Liver (tissue), 9 donors: ENCODE results near the gene NR4A3. TPM values are rescaled to one million over a fixed set of nuclear protein-coding genes. Genes with fewer than 3 reads are reported as not detected.

Source experiments
- DNase-seq: peaks from one replicate; pipeline ENCODE4 v3.0.0-alpha.2; 2017; ENCODE audit warnings: low spot score
- H3K27ac ChIP-seq, 2 donors: one replicate each; pipeline ENCODE4 v1.7.0; 2013; ENCODE audit warnings: inconsistent platforms in 2 of 2, low read length in 2 of 2, control low read depth in 1 of 2, low read depth in 1 of 2, mild to moderate bottlenecking in 1 of 2
- H3K27me3 ChIP-seq, 4 donors: one replicate each; pipeline versions ENCODE4 v1.6.1 to v1.7.0; 2013; ENCODE audit warnings: low read length in 3 of 4, inconsistent platforms in 1 of 4, mild to moderate bottlenecking in 1 of 4, moderate library complexity in 1 of 4; ENCODE audit not compliant: control insufficient read depth in 4 of 4, insufficient read depth in 4 of 4
- H3K36me3 ChIP-seq, 4 donors: one replicate each; pipeline versions ENCODE4 v1.6.1 to v1.7.0; 2013; ENCODE audit warnings: low read length in 3 of 4, mild to moderate bottlenecking in 3 of 4, low read depth in 1 of 4, moderate library complexity in 1 of 4; ENCODE audit not compliant: control insufficient read depth in 4 of 4, insufficient read depth in 3 of 4
- H3K4me1 ChIP-seq, 4 donors: one replicate each; pipeline versions ENCODE4 v1.6.1 to v1.7.0; 2013; ENCODE audit warnings: low read length in 3 of 4, mild to moderate bottlenecking in 3 of 4, moderate library complexity in 1 of 4; ENCODE audit not compliant: control insufficient read depth in 4 of 4, insufficient read depth in 4 of 4
- H3K4me3 ChIP-seq, 3 donors: one replicate each; pipeline versions ENCODE4 v1.6.1 to v1.7.0; 2013; ENCODE audit warnings: low read length in 3 of 3, control low read depth in 1 of 3, low read depth in 1 of 3, mild to moderate bottlenecking in 1 of 3
- H3K9ac ChIP-seq, 2 donors: one replicate each; pipeline ENCODE4 v1.7.0; 2013; ENCODE audit warnings: low read length in 2 of 2, mild to moderate bottlenecking in 2 of 2, moderate library complexity in 2 of 2, control low read depth in 1 of 2, low read depth in 1 of 2
- H3K9me3 ChIP-seq, 4 donors: one replicate each; pipeline versions ENCODE4 v1.6.1 to v1.7.0; 2013; ENCODE audit warnings: low read length in 3 of 4; ENCODE audit not compliant: control insufficient read depth in 4 of 4
- ATF3 ChIP-seq: IDR thresholded peaks from 2 replicates; pipeline ENCODE4 v1.6.1; 2016; ENCODE audit warnings: antibody characterized with exemption
- EGR1 ChIP-seq, 2 donors: IDR thresholded peaks; 2 replicates each; pipeline ENCODE4 v1.6.1; 2016 to 2018; ENCODE audit warnings: antibody characterized with exemption in 2 of 2, low read depth in 2 of 2
- FOXA1 ChIP-seq: IDR thresholded peaks from 2 replicates; pipeline ENCODE4 v1.6.1; 2016; ENCODE audit warnings: antibody characterized with exemption
- FOXA2 ChIP-seq: IDR thresholded peaks from 2 replicates; pipeline ENCODE4 v1.6.1; 2016; ENCODE audit warnings: antibody characterized with exemption
- GABPA ChIP-seq, 2 donors: IDR thresholded peaks in 1 of 2; conservative IDR thresholded peaks in 1 of 2; 2 replicates each; pipeline ENCODE4 v1.6.1; 2016; ENCODE audit warnings: antibody characterized with exemption in 2 of 2, mild to moderate bottlenecking in 1 of 2, moderate library complexity in 1 of 2
- HNF4A ChIP-seq, 2 donors: conservative IDR thresholded peaks; 2 replicates each; pipeline ENCODE4 v1.6.1; 2016; ENCODE audit warnings: antibody characterized with exemption in 2 of 2, mild to moderate bottlenecking in 2 of 2
- HNF4G ChIP-seq: IDR thresholded peaks from 2 replicates; pipeline ENCODE4 v1.6.1; 2016; ENCODE audit warnings: antibody characterized with exemption
- JUND ChIP-seq, 2 donors: IDR thresholded peaks; 2 replicates each; pipeline ENCODE4 v1.6.1; 2016; ENCODE audit warnings: antibody characterized with exemption in 2 of 2
- NR2F2 ChIP-seq: IDR thresholded peaks from 2 replicates; pipeline ENCODE4 v1.6.1; 2016; ENCODE audit warnings: antibody characterized with exemption
- RAD21 ChIP-seq, 2 donors: IDR thresholded peaks; 2 replicates each; pipeline ENCODE4 v1.6.1; 2016; ENCODE audit warnings: antibody characterized with exemption in 2 of 2, mild to moderate bottlenecking in 2 of 2
- RXRA ChIP-seq, 2 donors: IDR thresholded peaks; 2 replicates each; pipeline ENCODE4 v1.6.1; 2017 to 2018; ENCODE audit warnings: antibody characterized with exemption in 2 of 2, mild to moderate bottlenecking in 1 of 2
- SP1 ChIP-seq: IDR thresholded peaks from 2 replicates; pipeline ENCODE4 v1.6.1; 2018; ENCODE audit warnings: antibody characterized with exemption, mild to moderate bottlenecking
- TAF1 ChIP-seq: conservative IDR thresholded peaks from 2 replicates; pipeline ENCODE4 v1.6.1; 2016; ENCODE audit warnings: antibody characterized with exemption, mild to moderate bottlenecking
- YY1 ChIP-seq: IDR thresholded peaks from 2 replicates; pipeline ENCODE4 v1.6.1; 2016; ENCODE audit warnings: antibody characterized with exemption, mild to moderate bottlenecking
- ZBTB33 ChIP-seq: IDR thresholded peaks from 2 replicates; pipeline ENCODE4 v1.6.1; 2016; ENCODE audit warnings: antibody characterized with exemption
- WGBS: extraction: QIAGEN DNeasy Blood & Tissue Kit; methylation state at CpG from one replicate; pipeline ENCODE4 v1.1.7; 2013; 5-methylcytosine and 5-hydroxymethylcytosine counted together
- polyA plus RNA-seq, 2 donors: library from polyadenylated mRNA; stranded (reverse) in 1 of 2; unstranded in 1 of 2; fragments of 200-250 nt in 1 of 2; fragments of >200 nt in 1 of 2; fragmentation: Nextera tagmentation in 1 of 2; extraction: Ambion mirVana in 1 of 2; gene quantifications; one replicate each; pipeline versions ENCODE4 v1.2.1 to v1.2.3, GENCODE V29; 2013 to 2015
- total RNA-seq, 2 donors: library from RNA; depleted of rRNA; stranded (reverse); fragments of >200 nt; gene quantifications; one replicate each; pipeline ENCODE4 v1.2.3, GENCODE V29; 2014
- TF ChIP-seq, protein P1 (sequence below): IDR thresholded peaks from 2 replicates; pipeline ENCODE4 v1.6.1; 2016; ENCODE audit warnings: antibody characterized with exemption, mild to moderate bottlenecking
- TF ChIP-seq, protein P2 (sequence below): IDR thresholded peaks from 2 replicates; pipeline ENCODE4 v1.6.1; 2016; ENCODE audit warnings: antibody characterized with exemption
- TF ChIP-seq, protein P3 (sequence below): fragments of 150-350 bp; IDR thresholded peaks from 2 replicates; pipeline ENCODE4 v1.5.1; 2017; ENCODE audit warnings: improper control_type of control experiment, low read depth, low read length; ENCODE audit not compliant: missing input control
- donor health status: healthy.
- donor health status: healthy.
- donor health status: healthy.
- donor health status: healthy.
- donor health status: healthy.

The NR4A3 gene
- total and polyA plus RNA-seq, 4 donors: 0.02 to 0.14 (median 0.09) TPM

DNA sequence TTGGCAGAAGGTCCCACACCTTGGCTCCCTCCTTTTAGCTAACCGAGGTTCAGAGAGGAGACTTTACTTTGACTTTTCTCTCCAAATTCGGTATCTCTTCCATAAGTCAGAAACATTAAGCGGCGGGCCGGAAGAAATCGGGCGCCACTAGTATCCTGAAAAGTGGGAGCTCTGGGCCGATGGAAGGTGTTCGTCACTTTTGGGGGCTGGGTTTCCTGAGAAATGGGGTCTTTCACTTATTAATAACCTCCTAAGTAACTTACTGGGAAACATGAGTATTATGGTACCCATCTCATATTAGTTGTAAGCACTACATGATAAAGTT, 85.5 kb downstream of the NR4A3 start:
- H3K27me3 ChIP-seq: no peaks in the 10 kb centered on the region
- TF ChIP-seq YY1: peak; percentile 6
- TF ChIP-seq, protein P1, sequence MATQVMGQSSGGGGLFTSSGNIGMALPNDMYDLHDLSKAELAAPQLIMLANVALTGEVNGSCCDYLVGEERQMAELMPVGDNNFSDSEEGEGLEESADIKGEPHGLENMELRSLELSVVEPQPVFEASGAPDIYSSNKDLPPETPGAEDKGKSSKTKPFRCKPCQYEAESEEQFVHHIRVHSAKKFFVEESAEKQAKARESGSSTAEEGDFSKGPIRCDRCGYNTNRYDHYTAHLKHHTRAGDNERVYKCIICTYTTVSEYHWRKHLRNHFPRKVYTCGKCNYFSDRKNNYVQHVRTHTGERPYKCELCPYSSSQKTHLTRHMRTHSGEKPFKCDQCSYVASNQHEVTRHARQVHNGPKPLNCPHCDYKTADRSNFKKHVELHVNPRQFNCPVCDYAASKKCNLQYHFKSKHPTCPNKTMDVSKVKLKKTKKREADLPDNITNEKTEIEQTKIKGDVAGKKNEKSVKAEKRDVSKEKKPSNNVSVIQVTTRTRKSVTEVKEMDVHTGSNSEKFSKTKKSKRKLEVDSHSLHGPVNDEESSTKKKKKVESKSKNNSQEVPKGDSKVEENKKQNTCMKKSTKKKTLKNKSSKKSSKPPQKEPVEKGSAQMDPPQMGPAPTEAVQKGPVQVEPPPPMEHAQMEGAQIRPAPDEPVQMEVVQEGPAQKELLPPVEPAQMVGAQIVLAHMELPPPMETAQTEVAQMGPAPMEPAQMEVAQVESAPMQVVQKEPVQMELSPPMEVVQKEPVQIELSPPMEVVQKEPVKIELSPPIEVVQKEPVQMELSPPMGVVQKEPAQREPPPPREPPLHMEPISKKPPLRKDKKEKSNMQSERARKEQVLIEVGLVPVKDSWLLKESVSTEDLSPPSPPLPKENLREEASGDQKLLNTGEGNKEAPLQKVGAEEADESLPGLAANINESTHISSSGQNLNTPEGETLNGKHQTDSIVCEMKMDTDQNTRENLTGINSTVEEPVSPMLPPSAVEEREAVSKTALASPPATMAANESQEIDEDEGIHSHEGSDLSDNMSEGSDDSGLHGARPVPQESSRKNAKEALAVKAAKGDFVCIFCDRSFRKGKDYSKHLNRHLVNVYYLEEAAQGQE: no peak
- H3K36me3 ChIP-seq: no peaks in the 10 kb centered on the region
- H3K9ac ChIP-seq: peak overlapping the region; percentile 87 to 92
- no peak for DNase-seq
- WGBS: 3% methylated on average over 9 of the region's 9 CpGs
- H3K27ac ChIP-seq: peak overlapping the region; percentile 98 to 99
- H3K9me3 ChIP-seq: no peaks in the 10 kb centered on the region
- peaks cover 3 to 18% (median 14%) of the 10 kb centered on the region in 4 donors for H3K4me1 ChIP-seq
- H3K4me3 ChIP-seq: peak overlapping the region; percentile 64 to 98 (median 75)

DNA sequence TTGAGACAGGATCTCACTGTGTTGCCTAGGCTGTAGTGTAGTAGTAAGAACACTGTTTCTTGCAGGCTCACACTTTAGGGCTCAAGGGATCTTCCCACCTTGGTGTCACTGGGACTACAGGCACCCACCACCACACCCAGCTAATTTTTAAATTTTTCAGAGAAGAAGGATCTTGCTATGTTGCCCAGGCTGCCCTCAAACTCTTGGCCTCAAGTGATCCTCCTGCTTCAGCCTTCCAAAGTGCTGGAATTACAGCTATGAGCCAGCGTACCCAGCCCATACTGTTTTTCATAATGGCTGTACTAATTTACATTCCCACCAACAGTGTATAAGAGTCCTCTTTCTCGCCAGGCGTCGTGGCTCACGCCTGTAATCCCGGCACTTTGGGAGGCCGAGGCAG, 89.9 kb downstream of the NR4A3 start:
- TF ChIP-seq SP1 (no peak), EGR1 (IDR thresholded peaks at IDR 0.05; ENCODE audit: low read depth in 2 of 2) (no peak), YY1 (no peak), ZBTB33 (no peak), JUND (IDR thresholded peaks at IDR 0.05) (no peak), NR2F2 (no peak), RAD21 (IDR thresholded peaks at IDR 0.05) (no peak), ATF3 (no peak), TAF1 (no peak), HNF4A (conservative IDR thresholded peaks at IDR 0.05) (no peak), FOXA2 (no peak), HNF4G (no peak), FOXA1 (no peak), GABPA (IDR thresholded peaks at IDR 0.05 in 1 of 2, conservative IDR thresholded peaks at IDR 0.05 in 1 of 2) (no peak), RXRA (IDR thresholded peaks at IDR 0.05) (no peak)
- TF ChIP-seq, protein P2, sequence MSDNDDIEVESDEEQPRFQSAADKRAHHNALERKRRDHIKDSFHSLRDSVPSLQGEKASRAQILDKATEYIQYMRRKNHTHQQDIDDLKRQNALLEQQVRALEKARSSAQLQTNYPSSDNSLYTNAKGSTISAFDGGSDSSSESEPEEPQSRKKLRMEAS: no peak
- TF ChIP-seq, protein P3, sequence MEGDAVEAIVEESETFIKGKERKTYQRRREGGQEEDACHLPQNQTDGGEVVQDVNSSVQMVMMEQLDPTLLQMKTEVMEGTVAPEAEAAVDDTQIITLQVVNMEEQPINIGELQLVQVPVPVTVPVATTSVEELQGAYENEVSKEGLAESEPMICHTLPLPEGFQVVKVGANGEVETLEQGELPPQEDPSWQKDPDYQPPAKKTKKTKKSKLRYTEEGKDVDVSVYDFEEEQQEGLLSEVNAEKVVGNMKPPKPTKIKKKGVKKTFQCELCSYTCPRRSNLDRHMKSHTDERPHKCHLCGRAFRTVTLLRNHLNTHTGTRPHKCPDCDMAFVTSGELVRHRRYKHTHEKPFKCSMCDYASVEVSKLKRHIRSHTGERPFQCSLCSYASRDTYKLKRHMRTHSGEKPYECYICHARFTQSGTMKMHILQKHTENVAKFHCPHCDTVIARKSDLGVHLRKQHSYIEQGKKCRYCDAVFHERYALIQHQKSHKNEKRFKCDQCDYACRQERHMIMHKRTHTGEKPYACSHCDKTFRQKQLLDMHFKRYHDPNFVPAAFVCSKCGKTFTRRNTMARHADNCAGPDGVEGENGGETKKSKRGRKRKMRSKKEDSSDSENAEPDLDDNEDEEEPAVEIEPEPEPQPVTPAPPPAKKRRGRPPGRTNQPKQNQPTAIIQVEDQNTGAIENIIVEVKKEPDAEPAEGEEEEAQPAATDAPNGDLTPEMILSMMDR: no peak
- TF ChIP-seq, protein P1: no peak
- DNase-seq: no peak
- no peaks in the 10 kb centered on the region for H3K27me3 ChIP-seq
- H3K4me3 ChIP-seq: no peak overlapping the region
- H3K36me3 ChIP-seq: peaks cover 2 to 14% (median 8%) of the 10 kb centered on the region in 4 donors
- no peak overlapping the region for H3K9ac ChIP-seq
- no peaks in the 10 kb centered on the region for H3K9me3 ChIP-seq
- H3K27ac ChIP-seq: no peak overlapping the region
- over 99% methylated on average over 7 of the region's 7 CpGs for WGBS
- peaks cover 6 to 10% (median 9%) of the 10 kb centered on the region in 4 donors for H3K4me1 ChIP-seq
